Measurements from ENCODE around the gene PLEKHM1.

- TF ChIP-seq CTCF (IDR thresholded peaks at IDR 0.05), result no peak
- TF ChIP-seq ZFX (IDR thresholded peaks at IDR 0.05; ENCODE audit: borderline replicate concordance), result no peak
These were observed 51.5 kb downstream of the PLEKHM1 start for GRCh38 chr17:45438931-45439610.
